Neural cell (in vitro differentiated cells): ENCODE results near the gene TMEM44. TPM values are rescaled to one million over a fixed set of nuclear protein-coding genes. Genes with fewer than 3 reads are reported as not detected.

Experiments
- H2AFZ ChIP-seq: fragments of 200-600, 300-800 bp; sonication (generic), shearing (Covaris generic); 2 replicates; pipeline ENCODE4 v1.6.0; 2014; ENCODE audit warnings: low read depth, mild to moderate bottlenecking, antibody characterized with exemption, low read length, moderate library complexity
- H3F3A ChIP-seq: fragments of 200-600 bp; shearing (Covaris generic); 2 replicates; pipeline ENCODE4 v1.6.1; 2016; ENCODE audit warnings: mild to moderate bottlenecking, moderate library complexity, mixed read lengths, antibody characterized with exemption, low read length; ENCODE audit not compliant: insufficient read depth, poor library complexity, severe bottlenecking
- H3K27ac ChIP-seq: fragments of 200-600, 300-800 bp; sonication (generic), shearing (Covaris generic); 2 replicates; pipeline ENCODE4 v1.5.1; 2014; ENCODE audit warnings: mild to moderate bottlenecking, low read length, moderate library complexity
- H3K27me3 ChIP-seq: fragments of 300-800, 200-600 bp; sonication (generic), shearing (Covaris generic); 2 replicates; pipeline ENCODE4 v1.6.0; 2014; ENCODE audit warnings: mild to moderate bottlenecking, low read depth, low read length, moderate library complexity; ENCODE audit not compliant: insufficient read depth
- H3K36me3 ChIP-seq: fragments of 300-800, 200-600 bp; sonication (generic), shearing (Covaris generic); 2 replicates; pipeline ENCODE4 v1.5.1; 2014; ENCODE audit warnings: mild to moderate bottlenecking, antibody characterized with exemption, low read length, moderate library complexity; ENCODE audit not compliant: insufficient read depth
- H3K4me2 ChIP-seq: fragments of 300-800, 200-600 bp; sonication (generic), shearing (Covaris generic); 2 replicates; pipeline ENCODE4 v1.6.0; 2014; ENCODE audit warnings: mild to moderate bottlenecking, low read length
- H3K4me3 ChIP-seq: fragments of 300-800, 200-600 bp; sonication (generic), shearing (Covaris generic); 2 replicates; pipeline ENCODE4 v1.5.1; 2014; ENCODE audit warnings: mild to moderate bottlenecking, low read length, moderate library complexity
- H3K79me2 ChIP-seq: fragments of 200-600 bp; shearing (Covaris generic); replicated peaks from 2 replicates; pipeline ENCODE4 v1.6.0; 2014; ENCODE audit warnings: mild to moderate bottlenecking, low read length, moderate library complexity; ENCODE audit not compliant: insufficient read depth
- H3K9ac ChIP-seq: fragments of 300-800, 200-600 bp; sonication (generic), shearing (Covaris generic); 2 replicates; pipeline ENCODE4 v1.6.1; 2016; ENCODE audit warnings: mild to moderate bottlenecking, low read length, mixed read lengths
- H3K9me2 ChIP-seq: fragments of 200-600 bp; shearing (Covaris generic); 2 replicates; pipeline ENCODE4 v1.6.1; 2016; ENCODE audit warnings: mild to moderate bottlenecking, low read length, mixed read lengths; ENCODE audit not compliant: insufficient read depth
- H3K9me3 ChIP-seq: fragments of 200-600, 300-800 bp; sonication (generic), shearing (Covaris generic); 2 replicates; pipeline ENCODE4 v1.6.1; 2016; ENCODE audit warnings: mild to moderate bottlenecking, mixed run types, low read length, moderate library complexity, mixed read lengths
- H4K20me1 ChIP-seq: fragments of 200-600 bp; shearing (Covaris generic); 2 replicates; pipeline ENCODE4 v1.6.1; 2016; ENCODE audit warnings: mild to moderate bottlenecking, mixed run types; ENCODE audit not compliant: insufficient read depth
- EP300 ChIP-seq: fragments of 450-650 bp; conservative IDR thresholded peaks from 2 replicates; pipeline ENCODE4 v1.6.1; 2014; ENCODE audit warnings: antibody characterized with exemption, mild to moderate bottlenecking, moderate library complexity; ENCODE audit not compliant: poor library complexity, severe bottlenecking
- EZH2 ChIP-seq: fragments of 200-600, 300-800 bp; shearing (Covaris generic), sonication (generic); IDR thresholded peaks from 2 replicates; pipeline ENCODE4 v1.6.1; 2014; ENCODE audit warnings: antibody characterized with exemption, low read length, borderline replicate concordance, mild to moderate bottlenecking; ENCODE audit not compliant: insufficient read depth, poor library complexity, severe bottlenecking
- MXI1 ChIP-seq: fragments of 450-650 bp; conservative IDR thresholded peaks from 2 replicates; pipeline ENCODE4 v1.6.1; 2014; ENCODE audit warnings: antibody characterized with exemption, mild to moderate bottlenecking; ENCODE audit not compliant: poor library complexity, severe bottlenecking
- POLR2AphosphoS5 ChIP-seq: IDR thresholded peaks from 2 replicates; pipeline ENCODE4 v1.6.1; 2012
- RAD21 ChIP-seq: fragments of 450-650 bp; conservative IDR thresholded peaks from 2 replicates; pipeline ENCODE4 v1.6.1; 2014; ENCODE audit warnings: antibody characterized with exemption, mild to moderate bottlenecking, moderate library complexity
- REST ChIP-seq: IDR thresholded peaks from 2 replicates; pipeline ENCODE4 v1.6.1; 2012; ENCODE audit warnings: borderline replicate concordance
- SMC3 ChIP-seq: fragments of 450-650 bp; conservative IDR thresholded peaks from 2 replicates; pipeline ENCODE4 v1.6.1; 2014; ENCODE audit warnings: antibody characterized with exemption, mild to moderate bottlenecking, moderate library complexity; ENCODE audit not compliant: poor library complexity
- TAF1 ChIP-seq: IDR thresholded peaks from 2 replicates; pipeline ENCODE4 v1.6.1; 2012; ENCODE audit warnings: low read depth
- polyA plus RNA-seq: library from polyadenylated mRNA; depleted of rRNA; stranded (reverse); fragments of >200 nt; gene quantifications from 2 replicates; pipeline ENCODE4 v1.2.3, GENCODE V29; 2014
- TF ChIP-seq, protein P1 (sequence below): fragments of 450-650 bp; IDR thresholded peaks from 2 replicates; pipeline ENCODE4 v1.5.1; 2014; ENCODE audit warnings: antibody characterized with exemption, mild to moderate bottlenecking, moderate library complexity; ENCODE audit not compliant: poor library complexity, severe bottlenecking

Gene TMEM44
- polyA plus RNA-seq, 1 donor from 2014 or later, result 40.6 TPM

- Histone ChIP-seq H3K27me3 (no peaks in the 10 kb centered on the region), H3K9me3 (no peaks in the 10 kb centered on the region), H3K79me2 (no peaks in the 10 kb centered on the region), H3K4me3 (no peak overlapping the region), H3K36me3 (no peaks in the 10 kb centered on the region), H3K9ac (no peak overlapping the region), H3K27ac (no peak overlapping the region), H4K20me1 (no peaks in the 10 kb centered on the region), H3F3A (no peaks in the 10 kb centered on the region), H2AFZ (no peak overlapping the region), H3K9me2 (no peaks in the 10 kb centered on the region), H3K4me2 (no peak overlapping the region)
- TF ChIP-seq SMC3 (no peak), EP300 (no peak), MXI1 (no peak), RAD21 (no peak), POLR2AphosphoS5 (no peak), EZH2 (no peak), REST (no peak), TAF1 (no peak)
- TF ChIP-seq, protein P1, sequence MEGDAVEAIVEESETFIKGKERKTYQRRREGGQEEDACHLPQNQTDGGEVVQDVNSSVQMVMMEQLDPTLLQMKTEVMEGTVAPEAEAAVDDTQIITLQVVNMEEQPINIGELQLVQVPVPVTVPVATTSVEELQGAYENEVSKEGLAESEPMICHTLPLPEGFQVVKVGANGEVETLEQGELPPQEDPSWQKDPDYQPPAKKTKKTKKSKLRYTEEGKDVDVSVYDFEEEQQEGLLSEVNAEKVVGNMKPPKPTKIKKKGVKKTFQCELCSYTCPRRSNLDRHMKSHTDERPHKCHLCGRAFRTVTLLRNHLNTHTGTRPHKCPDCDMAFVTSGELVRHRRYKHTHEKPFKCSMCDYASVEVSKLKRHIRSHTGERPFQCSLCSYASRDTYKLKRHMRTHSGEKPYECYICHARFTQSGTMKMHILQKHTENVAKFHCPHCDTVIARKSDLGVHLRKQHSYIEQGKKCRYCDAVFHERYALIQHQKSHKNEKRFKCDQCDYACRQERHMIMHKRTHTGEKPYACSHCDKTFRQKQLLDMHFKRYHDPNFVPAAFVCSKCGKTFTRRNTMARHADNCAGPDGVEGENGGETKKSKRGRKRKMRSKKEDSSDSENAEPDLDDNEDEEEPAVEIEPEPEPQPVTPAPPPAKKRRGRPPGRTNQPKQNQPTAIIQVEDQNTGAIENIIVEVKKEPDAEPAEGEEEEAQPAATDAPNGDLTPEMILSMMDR, result no peak
Observed at GRCh38 chr3:194585880-194586281, 47.3 kb downstream of the TMEM44 start.

DNA sequence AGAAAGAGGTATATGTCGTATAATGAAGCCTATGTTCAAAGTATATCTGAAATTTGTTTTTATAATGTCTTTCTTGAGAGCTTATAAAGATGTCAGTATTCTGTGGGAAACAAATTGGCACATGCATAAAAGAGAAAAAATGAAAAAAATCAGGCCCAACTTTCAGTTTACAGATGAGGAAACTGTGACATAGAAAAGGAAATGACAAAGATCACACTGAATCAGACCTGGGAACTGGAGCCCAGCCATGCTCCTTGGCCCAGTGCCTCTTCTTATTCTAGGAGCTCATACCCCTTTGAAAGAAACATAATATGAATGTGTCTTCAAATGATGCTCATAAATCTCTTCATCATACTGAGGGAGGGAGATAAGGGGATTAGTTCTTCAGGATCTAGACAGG lies 48.4 kb downstream of the TMEM44 start:
- TF ChIP-seq SMC3 (no peak), POLR2AphosphoS5 (no peak), EP300 (no peak), EZH2 (no peak), MXI1 (no peak), TAF1 (no peak)
- TF ChIP-seq, protein P1, result no peak
- Histone ChIP-seq H3F3A (no peaks in the 10 kb centered on the region), H3K9ac (no peak overlapping the region), H3K9me2 (no peaks in the 10 kb centered on the region), H3K4me2 (peak overlapping the region; percentile 74), H3K36me3 (no peaks in the 10 kb centered on the region), H3K27me3 (no peaks in the 10 kb centered on the region), H2AFZ (no peak overlapping the region), H3K27ac (no peak overlapping the region), H3K79me2 (no peaks in the 10 kb centered on the region), H4K20me1 (no peaks in the 10 kb centered on the region), H3K4me3 (peak overlapping the region; percentile 92), H3K9me3 (no peaks in the 10 kb centered on the region)
